ENCODE measurements around the gene ZNF19. TPM values are rescaled to one million over a fixed set of nuclear protein-coding genes. Genes with fewer than 3 reads are reported as not detected.

The ZNF19 gene
- total RNA-seq, 2 experiments from 2014 or later, result 3.7 to 3.9 TPM

GRCh38 chr16:71426069-71426879 is 62.9 kb downstream of the ZNF19 start:
- ChIA-PET CTCF (ENCODE audit: unreplicated experiment) (interaction anchor here (0.6 kb wide), 1 partner anchor 50 kb away, joined by 3 read pairs; no protein-coding TSS in a partner anchor), POLR2A (no interaction called here)
- Histone ChIP-seq H3K9me2 (ENCODE audit: insufficient read depth, low read length) (no peaks in the 10 kb centered on the region), H3K27ac (ENCODE audit: low read depth, low read length, poor library complexity, severe bottlenecking) (no peak overlapping the region), H3K4me2 (ENCODE audit: low read length) (no peak overlapping the region), H3K9me3 (ENCODE audit: low read length) (peaks cover 7% of the 10 kb centered on the region; the same call in 1 of the 2 replicates), H3K79me2 (ENCODE audit: insufficient read depth, low read depth, low read length) (no peaks in the 10 kb centered on the region), H3K4me3 (ENCODE audit: low read depth, low read length, poor library complexity, severe bottlenecking) (no peak overlapping the region), H3K36me3 (ENCODE audit: insufficient read depth, low read length) (no peaks in the 10 kb centered on the region), H2AFZ (ENCODE audit: low read length) (no peak overlapping the region), H3K4me1 (ENCODE audit: insufficient read depth, low read length, poor library complexity, severe bottlenecking) (no peaks in the 10 kb centered on the region), H4K20me1 (ENCODE audit: insufficient read depth, low read length) (no peaks in the 10 kb centered on the region)
- DNase-seq (ENCODE audit: low spot score), result no peak
- intact Hi-C loops (cut with micrococcal nuclease; ENCODE audit: unreplicated experiment), result no loop called here
- BruUV-seq (replicated peaks), result no TSS peak
- TF ChIP-seq EZH2phosphoT487 (IDR thresholded peaks at IDR 0.05; ENCODE audit: borderline replicate concordance, low read depth, low read length) (no peak), CTCF (conservative IDR thresholded peaks at IDR 0.05; ENCODE audit: low read length) (no peak)

DNA sequence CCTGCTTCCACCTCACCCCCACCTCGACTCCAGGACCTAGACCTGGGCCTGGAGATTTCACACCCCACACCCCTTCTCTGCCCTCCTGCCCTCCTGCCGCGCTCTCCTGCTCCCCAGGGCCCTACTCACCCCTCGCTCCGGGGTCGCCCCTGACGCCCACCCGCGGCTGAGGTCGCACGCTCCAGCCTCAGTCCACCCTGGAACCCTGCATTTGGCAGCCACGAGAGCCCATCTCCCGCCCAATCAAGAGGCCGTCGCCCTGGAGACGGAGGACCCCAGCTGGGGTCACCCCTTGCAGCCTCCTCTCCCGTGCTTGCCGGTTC is 63.4 kb downstream of the ZNF19 start:
- POLR2A ChIA-PET, result no interaction called here
- Histone ChIP-seq H3K4me3 (ENCODE audit: low read depth, low read length, poor library complexity, severe bottlenecking) (no peak overlapping the region), H3K27ac (ENCODE audit: low read depth, low read length, poor library complexity, severe bottlenecking) (no peak overlapping the region), H3K79me2 (ENCODE audit: insufficient read depth, low read depth, low read length) (no peaks in the 10 kb centered on the region), H3K36me3 (ENCODE audit: insufficient read depth, low read length) (no peaks in the 10 kb centered on the region), H3K9me2 (ENCODE audit: insufficient read depth, low read length) (no peaks in the 10 kb centered on the region), H3K9me3 (ENCODE audit: low read length) (peaks cover 7% of the 10 kb centered on the region; the same call in 1 of the 2 replicates), H3K4me2 (ENCODE audit: low read length) (no peak overlapping the region), H4K20me1 (ENCODE audit: insufficient read depth, low read length) (no peaks in the 10 kb centered on the region), H2AFZ (ENCODE audit: low read length) (no peak overlapping the region), H3K4me1 (ENCODE audit: insufficient read depth, low read length, poor library complexity, severe bottlenecking) (no peaks in the 10 kb centered on the region)
- CTCF ChIA-PET (ENCODE audit: unreplicated experiment), result interaction anchor here (0.6 kb wide), 1 partner anchor 51 kb away, joined by 3 read pairs; no protein-coding TSS in a partner anchor
- no TSS peak for BruUV-seq (replicated peaks)
- TF ChIP-seq CTCF (conservative IDR thresholded peaks at IDR 0.05; ENCODE audit: low read length) (no peak), EZH2phosphoT487 (IDR thresholded peaks at IDR 0.05; ENCODE audit: borderline replicate concordance, low read depth, low read length) (no peak)
- intact Hi-C loops (cut with micrococcal nuclease; ENCODE audit: unreplicated experiment), result no loop called here
- DNase-seq (ENCODE audit: low spot score), result no peak

DNA sequence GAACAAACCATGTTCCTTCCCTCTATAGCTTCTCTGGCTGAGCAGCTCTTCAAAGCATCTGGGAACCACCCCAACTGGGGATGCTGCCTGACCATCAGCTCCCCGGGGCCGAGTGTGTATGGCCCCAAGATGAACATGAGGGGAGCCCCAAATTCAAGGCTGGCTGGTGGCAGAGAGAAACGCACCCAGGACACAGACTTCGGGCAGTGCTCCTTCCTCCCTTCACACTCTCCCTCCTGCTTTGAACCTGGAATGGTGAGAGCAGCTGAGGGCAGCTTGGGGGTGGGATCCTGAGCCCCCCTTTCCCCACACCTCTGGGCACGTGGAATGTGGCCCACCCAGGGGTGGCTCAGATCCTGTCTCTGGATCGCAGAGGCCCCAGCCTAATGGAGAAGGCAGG is 64.5 kb downstream of the ZNF19 start:
- CTCF ChIA-PET (ENCODE audit: unreplicated experiment), result no interaction called here
- H3K79me2 ChIP-seq (ENCODE audit: insufficient read depth, low read depth, low read length), result no peaks in the 10 kb centered on the region

More for the DNA sequence above, 64.5 kb downstream of the ZNF19 start:
- Histone ChIP-seq H3K4me3 (ENCODE audit: low read depth, low read length, poor library complexity, severe bottlenecking) (no peak overlapping the region), H3K9me3 (ENCODE audit: low read length) (peaks cover 7% of the 10 kb centered on the region; the same call in 1 of the 2 replicates), H3K4me1 (ENCODE audit: insufficient read depth, low read length, poor library complexity, severe bottlenecking) (no peaks in the 10 kb centered on the region), H3K27ac (ENCODE audit: low read depth, low read length, poor library complexity, severe bottlenecking) (no peak overlapping the region), H4K20me1 (ENCODE audit: insufficient read depth, low read length) (no peaks in the 10 kb centered on the region), H2AFZ (ENCODE audit: low read length) (no peak overlapping the region), H3K9me2 (ENCODE audit: insufficient read depth, low read length) (no peaks in the 10 kb centered on the region), H3K4me2 (ENCODE audit: low read length) (no peak overlapping the region), H3K36me3 (ENCODE audit: insufficient read depth, low read length) (no peaks in the 10 kb centered on the region)
- no peak for DNase-seq (ENCODE audit: low spot score)
- TF ChIP-seq EZH2phosphoT487 (IDR thresholded peaks at IDR 0.05; ENCODE audit: borderline replicate concordance, low read depth, low read length) (no peak), CTCF (conservative IDR thresholded peaks at IDR 0.05; ENCODE audit: low read length) (no peak)
- no TSS peak for BruUV-seq (replicated peaks)
- POLR2A ChIA-PET, result no interaction called here
- intact Hi-C loops (cut with micrococcal nuclease; ENCODE audit: unreplicated experiment), result no loop called here

Data from OCI-LY7 (cell line).